BLaER1 (cell line): Measurements from ENCODE around the gene YTHDC2.

Source experiments
- H3K27ac ChIP-seq: shearing (Covaris generic); formaldehyde crosslinking; 2 replicates; pipeline ENCODE4 v1.8.1; 2022
- H3K27me3 ChIP-seq: shearing (Covaris generic); formaldehyde crosslinking; 2 replicates; pipeline ENCODE4 v1.8.1; 2022
- H3K36me3 ChIP-seq: shearing (Covaris generic); formaldehyde crosslinking; 2 replicates; pipeline ENCODE4 v1.8.1; 2022
- H3K4me1 ChIP-seq: shearing (Covaris generic); formaldehyde crosslinking; 2 replicates; pipeline ENCODE4 v1.8.1; 2022
- H3K4me2 ChIP-seq: shearing (Covaris generic); formaldehyde crosslinking; 2 replicates; pipeline ENCODE4 v1.8.1; 2022
- H3K4me3 ChIP-seq: shearing (Covaris generic); formaldehyde crosslinking; 2 replicates; pipeline ENCODE4 v1.8.1; 2022
- H3K9ac ChIP-seq: shearing (Covaris generic); formaldehyde crosslinking; 2 replicates; pipeline ENCODE4 v1.8.1; 2022
- H3K9me3 ChIP-seq: shearing (Covaris generic); formaldehyde crosslinking; 2 replicates; pipeline ENCODE4 v1.8.1; 2022
- H4K20me1 ChIP-seq: shearing (Covaris generic); formaldehyde crosslinking; 2 replicates; pipeline ENCODE4 v1.8.1; 2022
- Cebpa-rat ChIP-seq: shearing (Covaris generic); IDR thresholded peaks from 2 replicates; pipeline ENCODE4 v1.8.1; 2022

YTHDC2 gene

DNA sequence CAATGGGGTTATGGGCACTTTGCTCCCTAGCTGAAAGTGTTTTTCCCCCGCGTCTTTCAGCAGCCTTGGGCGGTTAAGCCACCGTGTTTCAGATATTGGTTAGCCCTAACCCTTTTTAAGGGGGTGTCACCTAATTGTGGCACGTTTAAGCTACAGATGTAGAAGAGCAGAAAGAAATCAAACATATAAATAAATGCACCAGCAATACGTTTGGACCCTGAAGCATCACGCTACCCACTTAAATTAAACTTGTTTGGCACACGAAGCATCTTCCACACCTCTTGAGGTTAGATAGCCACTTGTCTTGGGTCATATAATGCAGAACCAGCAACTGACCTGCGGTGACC lies 768 bp downstream of the YTHDC2 start:
- peak overlapping the region; percentile 97 for H3K9ac ChIP-seq
- H3K9me3 ChIP-seq: no peaks in the 10 kb centered on the region
- 0 out of 2 replicates have a peak, but pooled peaks cover 8% of the 10 kb centered on the region for H4K20me1 ChIP-seq
- H3K27me3 ChIP-seq: no peaks in the 10 kb centered on the region
- peak overlapping the region; percentile 95 for H3K4me2 ChIP-seq
- H3K4me3 ChIP-seq: peak overlapping the region; percentile 93
- H3K4me1 ChIP-seq: peaks cover 23% of the 10 kb centered on the region
- peaks cover 24% of the 10 kb centered on the region; the same call in 1 of the 2 replicates for H3K36me3 ChIP-seq
- H3K27ac ChIP-seq: peak overlapping the region; percentile 94
- TF ChIP-seq Cebpa-rat: no peak

DNA sequence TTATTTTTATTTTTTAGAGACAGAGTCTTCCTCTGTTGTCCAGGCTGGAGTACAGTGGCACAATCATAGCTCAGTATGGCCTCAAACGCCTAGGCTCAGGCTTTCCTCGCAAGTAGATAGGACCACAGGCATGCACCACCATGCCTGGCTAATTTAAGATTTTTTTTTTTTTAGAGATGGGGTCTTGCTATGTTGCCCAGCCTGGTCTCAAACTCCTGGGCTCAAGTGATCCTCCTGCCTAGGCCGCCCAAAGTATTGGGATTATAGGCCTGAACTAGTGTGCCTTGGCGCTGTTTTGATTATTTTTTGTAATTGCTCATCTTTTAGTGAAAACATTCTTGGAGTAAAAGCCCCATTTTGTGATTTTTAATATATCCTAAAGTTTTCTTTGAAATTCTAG lies 5.4 kb downstream of the YTHDC2 start:
- Histone ChIP-seq H3K4me1 (peaks cover 18% of the 10 kb centered on the region), H3K4me3 (no peak overlapping the region), H3K9me3 (0 out of 2 replicates have a peak, but pooled peaks cover 4% of the 10 kb centered on the region), H3K27me3 (no peaks in the 10 kb centered on the region), H3K36me3 (peaks cover 39% of the 10 kb centered on the region), H3K27ac (no peak overlapping the region), H3K4me2 (no peak overlapping the region), H4K20me1 (0 out of 2 replicates have a peak, but pooled peaks cover 17% of the 10 kb centered on the region), H3K9ac (no peak overlapping the region)
- no peak for TF ChIP-seq Cebpa-rat

DNA sequence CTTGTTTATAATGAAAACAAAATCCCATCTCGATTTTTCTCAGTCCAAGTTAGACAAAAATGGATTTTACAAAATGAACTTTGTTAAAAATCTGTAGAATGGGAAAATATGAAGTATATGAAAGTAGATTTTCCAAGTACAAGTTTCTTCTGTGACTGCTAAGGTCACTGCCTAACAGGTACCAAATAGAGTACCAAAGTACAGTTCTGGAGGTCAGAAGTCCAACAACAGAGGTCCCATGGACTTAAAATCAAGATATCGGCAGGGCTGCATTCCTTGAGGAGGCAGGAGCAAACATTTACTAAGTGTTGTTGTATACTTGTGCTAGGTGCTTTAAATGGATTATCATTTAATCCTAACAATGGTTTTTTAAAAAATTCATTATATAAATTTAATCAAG lies 5.9 kb downstream of the YTHDC2 start:
- Histone ChIP-seq H3K9ac (no peak overlapping the region), H3K27ac (no peak overlapping the region), H3K4me2 (no peak overlapping the region), H3K27me3 (no peaks in the 10 kb centered on the region), H3K4me3 (no peak overlapping the region), H3K4me1 (peaks cover 21% of the 10 kb centered on the region), H3K36me3 (peaks cover 39% of the 10 kb centered on the region), H4K20me1 (peaks cover 19% of the 10 kb centered on the region; the same call in 1 of the 2 replicates), H3K9me3 (0 out of 2 replicates have a peak, but pooled peaks cover 4% of the 10 kb centered on the region)
- no peak for TF ChIP-seq Cebpa-rat

DNA sequence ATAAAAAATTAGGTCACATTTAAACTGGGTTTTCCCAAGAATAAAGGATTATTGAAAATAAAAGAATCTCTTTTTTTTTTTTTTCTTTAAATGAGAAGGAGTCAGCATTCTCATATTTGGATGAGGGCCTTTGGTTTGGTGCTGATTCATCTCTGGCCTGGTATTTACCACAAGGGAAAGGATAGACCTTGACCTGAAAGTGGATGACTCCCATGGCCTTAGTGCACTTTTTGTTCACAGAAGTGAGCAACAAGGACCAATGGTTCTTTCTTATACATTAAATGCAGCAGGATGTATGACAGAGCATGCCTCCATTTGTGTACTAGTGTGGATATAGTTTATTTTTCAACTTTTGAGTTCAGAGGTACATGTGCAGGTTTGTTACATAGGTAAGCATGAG lies 6.9 kb downstream of the YTHDC2 start:
- Histone ChIP-seq H3K27me3 (no peaks in the 10 kb centered on the region), H3K4me3 (no peak overlapping the region), H3K4me2 (no peak overlapping the region), H4K20me1 (peaks cover 22% of the 10 kb centered on the region; the same call in 1 of the 2 replicates), H3K27ac (no peak overlapping the region), H3K36me3 (peaks cover 39% of the 10 kb centered on the region), H3K9me3 (0 out of 2 replicates have a peak, but pooled peaks cover 4% of the 10 kb centered on the region), H3K4me1 (peaks cover 21% of the 10 kb centered on the region), H3K9ac (no peak overlapping the region)
- TF ChIP-seq Cebpa-rat: no peak

DNA sequence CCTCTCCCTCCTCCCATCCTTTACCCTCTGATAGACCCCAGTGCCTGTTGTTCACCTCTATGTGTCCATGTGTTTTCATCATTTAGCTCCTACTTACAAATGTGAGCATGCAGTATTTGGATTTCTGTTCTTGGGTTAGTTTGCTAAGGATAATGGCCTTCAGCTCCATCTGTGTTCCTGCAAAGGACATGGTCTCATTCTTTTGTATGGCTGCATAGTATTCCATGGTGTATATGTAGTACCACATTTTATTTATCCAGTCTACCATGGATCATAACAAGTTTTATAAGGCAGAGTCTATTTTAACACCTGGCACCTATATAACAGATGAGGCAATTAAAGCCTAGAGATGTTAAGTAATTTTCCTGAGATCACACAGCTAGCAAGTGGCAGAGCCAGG lies 7.4 kb downstream of the YTHDC2 start:
- H3K27ac ChIP-seq: no peak overlapping the region
- no peak overlapping the region for H3K9ac ChIP-seq
- H3K27me3 ChIP-seq: no peaks in the 10 kb centered on the region
- TF ChIP-seq Cebpa-rat: no peak
- no peak overlapping the region for H3K4me2 ChIP-seq
- H3K4me3 ChIP-seq: no peak overlapping the region
- peaks cover 39% of the 10 kb centered on the region for H3K36me3 ChIP-seq
- H4K20me1 ChIP-seq: peaks cover 22% of the 10 kb centered on the region; the same call in 1 of the 2 replicates
- 0 out of 2 replicates have a peak, but pooled peaks cover 4% of the 10 kb centered on the region for H3K9me3 ChIP-seq
- peaks cover 18% of the 10 kb centered on the region for H3K4me1 ChIP-seq

DNA sequence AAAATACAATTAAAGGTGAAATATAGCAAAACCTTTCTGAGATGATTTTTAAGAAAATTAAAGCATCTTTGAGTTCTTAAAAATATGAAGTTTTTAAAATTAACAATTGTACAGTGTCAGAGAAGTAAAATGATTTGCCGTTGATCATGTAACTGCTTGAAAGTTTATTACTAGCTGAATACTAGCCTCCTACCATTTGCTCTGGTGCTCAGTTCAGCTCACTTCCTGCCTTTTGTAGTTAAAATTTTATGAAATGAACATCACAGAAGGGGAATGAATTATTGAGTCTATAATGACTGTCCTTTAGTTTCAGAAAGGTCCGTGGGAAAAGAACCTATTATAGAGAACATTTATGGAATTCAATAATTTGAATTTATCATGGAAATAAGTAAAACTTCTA lies 9.7 kb downstream of the YTHDC2 start:
- H3K4me2 ChIP-seq: no peak overlapping the region
- no peak overlapping the region for H3K4me3 ChIP-seq
- peaks cover 17% of the 10 kb centered on the region for H3K4me1 ChIP-seq
- no peaks in the 10 kb centered on the region for H3K27me3 ChIP-seq
- no peak overlapping the region for H3K27ac ChIP-seq
- H3K9me3 ChIP-seq: 0 out of 2 replicates have a peak, but pooled peaks cover 4% of the 10 kb centered on the region
- H3K36me3 ChIP-seq: peaks cover 28% of the 10 kb centered on the region
- H3K9ac ChIP-seq: no peak overlapping the region
- TF ChIP-seq Cebpa-rat: no peak
- H4K20me1 ChIP-seq: peaks cover 14% of the 10 kb centered on the region; the same call in 1 of the 2 replicates

DNA sequence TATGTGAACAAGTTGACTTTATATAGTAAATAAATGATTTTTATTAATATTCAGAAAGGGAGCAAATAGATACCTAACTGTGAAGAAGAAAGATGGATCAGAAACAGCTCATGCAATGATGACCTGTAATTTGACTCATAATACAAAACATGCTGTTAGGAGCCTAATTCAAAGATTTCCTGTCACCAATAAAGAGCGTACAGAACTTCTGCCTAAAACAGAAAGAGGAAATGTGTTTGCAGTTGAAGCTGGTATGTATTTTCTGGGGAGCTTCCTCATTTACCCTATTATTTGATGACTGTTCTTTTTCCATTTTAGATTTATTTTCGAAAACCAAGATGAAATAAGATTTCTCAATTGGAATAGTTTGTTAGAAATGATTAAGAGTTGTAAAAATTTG lies 11.4 kb downstream of the YTHDC2 start:
- Histone ChIP-seq H3K9ac (no peak overlapping the region), H3K27ac (no peak overlapping the region), H3K9me3 (peaks cover 10% of the 10 kb centered on the region; the same call in 1 of the 2 replicates), H4K20me1 (peaks cover 14% of the 10 kb centered on the region; the same call in 1 of the 2 replicates), H3K4me2 (peak overlapping the region; percentile 51), H3K4me3 (no peak overlapping the region), H3K36me3 (peaks cover 24% of the 10 kb centered on the region), H3K27me3 (no peaks in the 10 kb centered on the region), H3K4me1 (peaks cover 17% of the 10 kb centered on the region)
- TF ChIP-seq Cebpa-rat: no peak

DNA sequence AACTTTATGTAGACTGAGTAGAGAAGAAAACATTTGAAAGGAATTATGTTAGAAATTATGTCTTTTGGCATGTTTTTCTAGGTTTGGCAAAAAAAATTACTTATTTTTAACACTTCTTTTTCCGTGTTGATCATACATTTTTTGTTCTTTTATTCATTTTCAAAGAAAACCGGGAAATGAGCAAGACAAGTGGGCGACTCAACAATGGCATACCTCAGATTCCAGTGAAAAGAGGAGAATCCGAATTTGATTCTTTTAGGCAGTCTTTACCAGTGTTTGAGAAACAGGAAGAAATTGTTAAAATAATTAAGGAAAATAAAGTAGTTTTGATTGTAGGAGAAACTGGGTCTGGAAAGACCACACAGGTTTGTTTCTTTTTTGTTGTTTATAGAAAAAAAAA lies 12.9 kb downstream of the YTHDC2 start:
- Histone ChIP-seq H3K36me3 (peaks cover 27% of the 10 kb centered on the region), H3K4me1 (peaks cover 17% of the 10 kb centered on the region), H3K9me3 (peaks cover 17% of the 10 kb centered on the region), H3K27ac (no peak overlapping the region), H4K20me1 (peaks cover 4% of the 10 kb centered on the region; the same call in 1 of the 2 replicates), H3K27me3 (no peaks in the 10 kb centered on the region), H3K4me3 (no peak overlapping the region), H3K4me2 (no peak overlapping the region), H3K9ac (no peak overlapping the region)
- no peak for TF ChIP-seq Cebpa-rat

DNA sequence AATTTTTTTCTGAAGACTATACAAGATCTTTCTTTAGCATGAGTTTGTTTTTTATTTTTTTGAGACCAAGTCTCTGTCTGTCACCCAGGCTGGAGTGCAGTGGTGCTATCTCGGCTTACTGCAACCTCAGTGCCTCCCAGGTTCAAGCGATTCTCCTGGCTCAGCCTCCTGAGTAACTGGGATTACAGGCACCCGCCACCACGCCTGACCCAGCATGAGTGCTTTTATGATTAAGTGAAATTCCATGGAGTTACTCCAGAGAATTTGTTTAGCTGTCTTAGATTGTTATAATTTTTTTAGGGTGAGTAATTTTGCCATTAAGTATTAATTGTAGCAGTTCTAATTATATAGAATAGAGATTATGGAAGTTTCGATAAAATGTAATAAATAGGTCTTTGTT lies 14.3 kb downstream of the YTHDC2 start:
- no peak overlapping the region for H3K4me2 ChIP-seq
- peaks cover 35% of the 10 kb centered on the region for H3K36me3 ChIP-seq
- H3K9me3 ChIP-seq: peaks cover 26% of the 10 kb centered on the region
- H3K4me1 ChIP-seq: peaks cover 17% of the 10 kb centered on the region
- no peaks in the 10 kb centered on the region for H3K27me3 ChIP-seq
- peaks cover 4% of the 10 kb centered on the region; the same call in 1 of the 2 replicates for H4K20me1 ChIP-seq
- H3K4me3 ChIP-seq: no peak overlapping the region
- no peak for TF ChIP-seq Cebpa-rat
- H3K9ac ChIP-seq: no peak overlapping the region
- no peak overlapping the region for H3K27ac ChIP-seq

DNA sequence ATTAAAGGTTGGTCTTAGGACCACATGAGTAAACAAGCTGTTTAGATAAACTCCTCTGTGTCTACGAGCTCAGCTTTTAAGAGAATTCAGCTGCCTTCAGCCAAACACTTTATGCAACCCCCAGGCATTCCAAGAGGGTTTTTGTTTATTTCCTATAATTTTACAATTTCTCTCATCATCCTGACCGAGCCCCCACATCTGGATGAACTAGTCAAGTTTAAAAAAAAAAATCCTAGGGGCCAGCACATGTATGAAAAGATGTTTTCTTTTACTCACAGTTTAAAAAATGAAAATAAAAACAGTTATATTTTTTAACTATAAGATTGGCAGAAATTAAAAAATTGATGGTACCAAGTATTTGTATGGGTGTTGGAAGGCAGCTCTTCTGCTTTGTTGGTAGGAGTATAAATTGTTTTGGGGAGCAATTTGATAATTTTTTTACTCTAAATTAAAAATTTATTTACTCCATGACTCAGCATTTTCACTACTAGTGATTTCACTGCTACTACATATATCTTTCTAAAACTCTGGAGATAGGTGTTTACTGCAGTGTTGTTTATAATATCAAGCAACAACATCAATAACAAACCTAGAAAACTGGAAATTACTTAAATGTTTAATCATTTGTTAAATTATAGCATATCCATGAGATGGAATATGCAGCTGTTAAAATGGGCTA lies 18.1 kb downstream of the YTHDC2 start:
- no peak for TF ChIP-seq Cebpa-rat
- Histone ChIP-seq H3K4me3 (no peak overlapping the region), H4K20me1 (no peaks in the 10 kb centered on the region), H3K4me2 (no peak overlapping the region), H3K27ac (no peak overlapping the region), H3K27me3 (no peaks in the 10 kb centered on the region), H3K4me1 (no peaks in the 10 kb centered on the region), H3K9ac (no peak overlapping the region), H3K36me3 (peaks cover 59% of the 10 kb centered on the region), H3K9me3 (peaks cover 33% of the 10 kb centered on the region)
